ENCODE results near the gene ULBP2. TPM values are rescaled to one million over a fixed set of nuclear protein-coding genes. Genes with fewer than 3 reads are reported as not detected.
"Not testable (repeated sequence)": the region's sequence is repeated elsewhere in the genome, so short reads cannot be mapped to it uniquely, and the experiment has no call there.

ULBP2 gene
- total RNA-seq, 2 experiments from 2014 or later = 0.60 to 2.6 TPM

DNA sequence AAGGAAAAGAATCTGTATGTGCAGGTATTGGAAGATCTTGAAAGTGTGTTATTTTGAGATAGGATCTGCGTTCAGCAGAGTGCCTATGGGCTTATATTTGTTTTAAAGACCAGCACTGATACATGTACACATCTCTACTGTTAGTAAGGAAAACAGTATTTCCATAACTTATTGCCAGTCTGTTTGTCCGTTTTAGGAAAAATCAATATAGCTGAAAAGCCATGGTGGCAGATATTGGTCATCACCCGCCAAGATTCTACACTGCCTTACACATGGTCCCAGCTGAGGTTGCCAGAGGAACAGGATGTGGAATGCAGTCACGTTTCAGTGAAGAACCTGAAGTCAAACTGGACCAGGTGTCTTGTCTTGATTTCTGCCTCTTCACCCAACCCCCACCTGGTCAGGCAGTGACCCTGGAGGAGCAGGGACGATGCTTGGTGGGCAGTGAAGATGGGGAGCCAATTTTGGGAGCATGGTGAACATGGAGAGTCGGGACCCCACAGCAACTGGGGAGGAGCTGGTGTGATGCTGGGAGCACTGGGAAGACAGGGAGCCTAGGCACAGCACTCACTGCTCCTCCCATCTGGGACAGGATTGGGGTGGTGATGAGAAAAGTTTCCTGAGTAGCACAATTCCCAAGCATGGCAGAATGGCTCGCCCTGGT, 14.0 kb downstream of the ULBP2 start:
- intact Hi-C loops (cut with micrococcal nuclease; ENCODE audit: unreplicated experiment); POLR2A ChIA-PET; H4K20me1 ChIP-seq (ENCODE audit: insufficient read depth, low read length); H3K79me2 ChIP-seq (ENCODE audit: insufficient read depth, low read depth, low read length); H3K27ac ChIP-seq (ENCODE audit: low read depth, low read length, poor library complexity, severe bottlenecking); H3K9me3 ChIP-seq (ENCODE audit: low read length); H3K4me3 ChIP-seq (ENCODE audit: low read depth, low read length, poor library complexity, severe bottlenecking); H3K9me2 ChIP-seq (ENCODE audit: insufficient read depth, low read length); DNase-seq (ENCODE audit: low spot score); H2AFZ ChIP-seq (ENCODE audit: low read length); BruUV-seq (replicated peaks); H3K4me2 ChIP-seq (ENCODE audit: low read length); CTCF ChIA-PET (ENCODE audit: unreplicated experiment); H3K4me1 ChIP-seq (ENCODE audit: insufficient read depth, low read length, poor library complexity, severe bottlenecking); H3K36me3 ChIP-seq (ENCODE audit: insufficient read depth, low read length): not testable (repeated sequence)

GRCh38 chr6:149958124-149958523, 16.3 kb downstream of the ULBP2 start:
- H3K4me3 ChIP-seq (ENCODE audit: low read depth, low read length, poor library complexity, severe bottlenecking); H3K79me2 ChIP-seq (ENCODE audit: insufficient read depth, low read depth, low read length); H3K27ac ChIP-seq (ENCODE audit: low read depth, low read length, poor library complexity, severe bottlenecking); CTCF ChIA-PET (ENCODE audit: unreplicated experiment); DNase-seq (ENCODE audit: low spot score); H2AFZ ChIP-seq (ENCODE audit: low read length); BruUV-seq (replicated peaks); H3K9me3 ChIP-seq (ENCODE audit: low read length); H3K36me3 ChIP-seq (ENCODE audit: insufficient read depth, low read length); H3K9me2 ChIP-seq (ENCODE audit: insufficient read depth, low read length); H3K4me1 ChIP-seq (ENCODE audit: insufficient read depth, low read length, poor library complexity, severe bottlenecking); intact Hi-C loops (cut with micrococcal nuclease; ENCODE audit: unreplicated experiment); H3K4me2 ChIP-seq (ENCODE audit: low read length); H4K20me1 ChIP-seq (ENCODE audit: insufficient read depth, low read length): not testable (repeated sequence)
- POLR2A ChIA-PET = interaction anchor here (0.6 kb wide), 1 partner anchor 75 kb away, joined by 3 read pairs; no protein-coding TSS in a partner anchor

GRCh38 chr6:149959806-149960205, 18.0 kb downstream of the ULBP2 start:
- DNase-seq (ENCODE audit: low spot score); H3K4me3 ChIP-seq (ENCODE audit: low read depth, low read length, poor library complexity, severe bottlenecking); BruUV-seq (replicated peaks); H4K20me1 ChIP-seq (ENCODE audit: insufficient read depth, low read length); POLR2A ChIA-PET; H2AFZ ChIP-seq (ENCODE audit: low read length); H3K27ac ChIP-seq (ENCODE audit: low read depth, low read length, poor library complexity, severe bottlenecking); H3K9me3 ChIP-seq (ENCODE audit: low read length); H3K4me1 ChIP-seq (ENCODE audit: insufficient read depth, low read length, poor library complexity, severe bottlenecking); H3K79me2 ChIP-seq (ENCODE audit: insufficient read depth, low read depth, low read length); H3K36me3 ChIP-seq (ENCODE audit: insufficient read depth, low read length); H3K4me2 ChIP-seq (ENCODE audit: low read length); intact Hi-C loops (cut with micrococcal nuclease; ENCODE audit: unreplicated experiment); H3K9me2 ChIP-seq (ENCODE audit: insufficient read depth, low read length); CTCF ChIA-PET (ENCODE audit: unreplicated experiment): not testable (repeated sequence)
- TF ChIP-seq, protein P1, sequence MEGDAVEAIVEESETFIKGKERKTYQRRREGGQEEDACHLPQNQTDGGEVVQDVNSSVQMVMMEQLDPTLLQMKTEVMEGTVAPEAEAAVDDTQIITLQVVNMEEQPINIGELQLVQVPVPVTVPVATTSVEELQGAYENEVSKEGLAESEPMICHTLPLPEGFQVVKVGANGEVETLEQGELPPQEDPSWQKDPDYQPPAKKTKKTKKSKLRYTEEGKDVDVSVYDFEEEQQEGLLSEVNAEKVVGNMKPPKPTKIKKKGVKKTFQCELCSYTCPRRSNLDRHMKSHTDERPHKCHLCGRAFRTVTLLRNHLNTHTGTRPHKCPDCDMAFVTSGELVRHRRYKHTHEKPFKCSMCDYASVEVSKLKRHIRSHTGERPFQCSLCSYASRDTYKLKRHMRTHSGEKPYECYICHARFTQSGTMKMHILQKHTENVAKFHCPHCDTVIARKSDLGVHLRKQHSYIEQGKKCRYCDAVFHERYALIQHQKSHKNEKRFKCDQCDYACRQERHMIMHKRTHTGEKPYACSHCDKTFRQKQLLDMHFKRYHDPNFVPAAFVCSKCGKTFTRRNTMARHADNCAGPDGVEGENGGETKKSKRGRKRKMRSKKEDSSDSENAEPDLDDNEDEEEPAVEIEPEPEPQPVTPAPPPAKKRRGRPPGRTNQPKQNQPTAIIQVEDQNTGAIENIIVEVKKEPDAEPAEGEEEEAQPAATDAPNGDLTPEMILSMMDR (conservative IDR thresholded peaks at IDR 0.05; ENCODE audit: low read length) = 0 out of 2 replicates have a peak, but pooled peaks have one; percentile 18

GRCh38 chr6:149960488-149960887, 18.7 kb downstream of the ULBP2 start:
- no peaks in the 10 kb centered on the region for H3K36me3 ChIP-seq (ENCODE audit: insufficient read depth, low read length)
- no peaks in the 10 kb centered on the region for H3K9me2 ChIP-seq (ENCODE audit: insufficient read depth, low read length)
- no peak for TF ChIP-seq EZH2phosphoT487 (IDR thresholded peaks at IDR 0.05; ENCODE audit: borderline replicate concordance, low read depth, low read length)
- TF ChIP-seq, protein P1 (conservative IDR thresholded peaks at IDR 0.05; ENCODE audit: low read length) = no peak
- H3K27ac ChIP-seq (ENCODE audit: low read depth, low read length, poor library complexity, severe bottlenecking) = no peak overlapping the region
- H3K9me3 ChIP-seq (ENCODE audit: low read length) = no peaks in the 10 kb centered on the region
- DNase-seq (ENCODE audit: low spot score) = no peak
- H3K79me2 ChIP-seq (ENCODE audit: insufficient read depth, low read depth, low read length) = no peaks in the 10 kb centered on the region
- H3K4me1 ChIP-seq (ENCODE audit: insufficient read depth, low read length, poor library complexity, severe bottlenecking) = peaks cover 9% of the 10 kb centered on the region
- no peak overlapping the region for H2AFZ ChIP-seq (ENCODE audit: low read length)
- BruUV-seq (replicated peaks) = no TSS peak
- H3K4me3 ChIP-seq (ENCODE audit: low read depth, low read length, poor library complexity, severe bottlenecking) = no peak overlapping the region
- ChIA-PET CTCF (ENCODE audit: unreplicated experiment) (no interaction called here), POLR2A (interaction anchor here (0.5 to 0.6 kb wide), 3 partner anchors 170 to 455 kb away, joined by 3 to 4 read pairs (median 3); no protein-coding TSS in a partner anchor)
- H4K20me1 ChIP-seq (ENCODE audit: insufficient read depth, low read length) = no peaks in the 10 kb centered on the region
- H3K4me2 ChIP-seq (ENCODE audit: low read length) = no peak overlapping the region
- intact Hi-C loops (cut with micrococcal nuclease; ENCODE audit: unreplicated experiment) = no loop called here
